H1 (cell line): ENCODE data around the gene DOCK3.

ENCODE experiments used
- EGR1 ChIP-seq: IDR thresholded peaks from 2 replicates; pipeline ENCODE4 v1.6.1; 2011; ENCODE audit warnings: low read depth, low read length, borderline replicate concordance
- EZH2 ChIP-seq: fragments of 200-600 bp; sonication (generic); IDR thresholded peaks from 2 replicates; pipeline ENCODE4 v1.7.1; 2012; ENCODE audit warnings: low read depth, mild to moderate bottlenecking, moderate library complexity, low read length, inconsistent platforms; ENCODE audit not compliant: severe bottlenecking
- HDAC6 ChIP-seq: IDR thresholded peaks from one replicate; pipeline ENCODE4 v1.7.1; 2012; ENCODE audit warnings: low read depth, mild to moderate bottlenecking, inconsistent platforms, low read length, moderate library complexity
- TF ChIP-seq, protein P1 (sequence below), 3 experiments: IDR thresholded peaks; 1 replicate in 2 of 3; 2 replicates in 1 of 3; pipeline versions ENCODE4 v1.5.1 to v1.6.1; 2011; ENCODE audit warnings: low read length in 3 of 3, mild to moderate bottlenecking in 3 of 3, inconsistent platforms in 2 of 3, low read depth in 1 of 3, moderate library complexity in 1 of 3; ENCODE audit not compliant: insufficient read depth in 1 of 3; ENCODE audit errors: control extremely low read depth in 1 of 3

DNA sequence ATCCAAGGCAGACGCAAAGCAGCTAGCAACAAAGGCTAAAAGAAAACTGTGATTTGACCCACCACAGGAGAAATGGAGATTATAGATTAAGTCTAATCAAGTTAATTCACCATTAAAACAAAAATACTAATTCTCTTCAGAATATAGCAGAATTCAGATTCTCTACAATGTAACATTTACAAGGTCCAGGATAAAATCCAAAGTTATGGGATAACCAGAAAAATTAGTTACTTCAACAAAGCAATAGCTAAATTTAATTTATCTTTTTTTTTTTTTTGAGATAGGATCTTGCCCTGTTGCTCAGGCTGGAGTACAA is 425.8 kb downstream of the DOCK3 start:
- TF ChIP-seq HDAC6 (no peak), EGR1 (no peak), EZH2 (no peak)
- TF ChIP-seq, protein P1, sequence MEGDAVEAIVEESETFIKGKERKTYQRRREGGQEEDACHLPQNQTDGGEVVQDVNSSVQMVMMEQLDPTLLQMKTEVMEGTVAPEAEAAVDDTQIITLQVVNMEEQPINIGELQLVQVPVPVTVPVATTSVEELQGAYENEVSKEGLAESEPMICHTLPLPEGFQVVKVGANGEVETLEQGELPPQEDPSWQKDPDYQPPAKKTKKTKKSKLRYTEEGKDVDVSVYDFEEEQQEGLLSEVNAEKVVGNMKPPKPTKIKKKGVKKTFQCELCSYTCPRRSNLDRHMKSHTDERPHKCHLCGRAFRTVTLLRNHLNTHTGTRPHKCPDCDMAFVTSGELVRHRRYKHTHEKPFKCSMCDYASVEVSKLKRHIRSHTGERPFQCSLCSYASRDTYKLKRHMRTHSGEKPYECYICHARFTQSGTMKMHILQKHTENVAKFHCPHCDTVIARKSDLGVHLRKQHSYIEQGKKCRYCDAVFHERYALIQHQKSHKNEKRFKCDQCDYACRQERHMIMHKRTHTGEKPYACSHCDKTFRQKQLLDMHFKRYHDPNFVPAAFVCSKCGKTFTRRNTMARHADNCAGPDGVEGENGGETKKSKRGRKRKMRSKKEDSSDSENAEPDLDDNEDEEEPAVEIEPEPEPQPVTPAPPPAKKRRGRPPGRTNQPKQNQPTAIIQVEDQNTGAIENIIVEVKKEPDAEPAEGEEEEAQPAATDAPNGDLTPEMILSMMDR (IDR thresholded peaks at IDR 0.05; ENCODE audit: control extremely low read depth in 1 of 3, insufficient read depth in 1 of 3, low read depth in 1 of 3, low read length in 3 of 3) = no peak
